TTC549 (cell line): Measurements from ENCODE around the gene OGA.

Experiments
- FAIRE-seq: peaks from 2 replicates; lab custom pipeline; 2012; peaks lifted over from hg19 to GRCh38; lab: Jason Lieb, UNC

Gene OGA

DNA sequence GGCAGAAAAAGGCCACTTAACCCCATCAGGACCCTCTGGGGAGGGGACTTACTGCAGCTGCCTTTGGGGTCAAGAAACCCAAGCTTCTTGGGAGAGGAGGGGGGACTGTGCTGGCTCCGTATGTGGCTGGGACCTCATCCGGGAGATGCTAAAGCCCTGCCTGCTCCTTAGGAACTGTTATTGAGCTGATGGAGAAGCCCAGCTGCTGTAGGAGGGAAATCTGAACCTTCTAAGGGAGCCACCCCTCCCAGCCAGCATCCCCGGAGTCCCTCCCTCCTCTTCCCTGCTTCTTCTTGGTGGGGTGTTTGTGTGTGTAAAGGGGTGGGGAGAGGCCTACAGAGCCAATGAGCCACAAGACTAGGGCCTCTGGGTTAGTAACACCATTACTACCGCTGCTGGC, 17.1 kb upstream of the OGA start:
- FAIRE-seq, result no peak

DNA sequence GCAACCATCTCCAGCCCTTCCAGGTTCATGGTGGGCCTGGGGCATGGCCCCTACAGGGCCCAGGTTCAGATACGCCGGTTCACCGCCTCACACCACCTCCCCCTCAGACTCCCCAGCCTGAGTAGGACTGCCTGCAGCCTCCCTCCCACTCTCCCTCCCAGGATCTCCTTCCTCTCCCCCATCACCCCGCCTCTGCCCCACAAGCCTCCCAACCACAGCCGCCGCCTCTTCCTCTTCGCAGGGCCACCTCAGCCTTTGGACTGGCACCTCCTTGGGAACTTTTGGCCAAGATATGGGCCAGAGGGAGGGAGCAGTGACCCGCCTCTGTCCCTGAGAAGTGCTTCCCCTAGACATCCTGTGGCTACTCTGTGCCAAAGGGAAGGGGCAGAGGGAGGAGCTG, 16.1 kb upstream of the OGA start:
- FAIRE-seq, result no peak

DNA sequence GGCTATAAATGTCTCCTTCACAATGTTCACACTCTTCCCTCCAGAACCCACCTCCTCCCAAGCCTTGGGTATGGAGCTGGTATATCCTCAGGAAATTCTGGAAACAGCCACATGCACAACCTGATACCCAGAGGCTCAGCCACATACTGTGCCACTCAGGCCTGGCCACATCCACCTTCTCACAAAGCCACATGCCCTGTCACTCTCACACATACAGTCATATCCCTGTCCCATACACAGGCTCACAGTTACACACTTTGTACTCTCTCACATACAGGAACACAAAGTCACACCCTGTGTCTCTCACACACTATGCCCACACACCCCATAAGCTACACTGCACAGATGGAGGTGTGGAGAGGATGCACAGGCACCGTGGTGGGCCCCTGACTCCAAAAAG, 15.2 kb upstream of the OGA start:
- no peak for FAIRE-seq

DNA sequence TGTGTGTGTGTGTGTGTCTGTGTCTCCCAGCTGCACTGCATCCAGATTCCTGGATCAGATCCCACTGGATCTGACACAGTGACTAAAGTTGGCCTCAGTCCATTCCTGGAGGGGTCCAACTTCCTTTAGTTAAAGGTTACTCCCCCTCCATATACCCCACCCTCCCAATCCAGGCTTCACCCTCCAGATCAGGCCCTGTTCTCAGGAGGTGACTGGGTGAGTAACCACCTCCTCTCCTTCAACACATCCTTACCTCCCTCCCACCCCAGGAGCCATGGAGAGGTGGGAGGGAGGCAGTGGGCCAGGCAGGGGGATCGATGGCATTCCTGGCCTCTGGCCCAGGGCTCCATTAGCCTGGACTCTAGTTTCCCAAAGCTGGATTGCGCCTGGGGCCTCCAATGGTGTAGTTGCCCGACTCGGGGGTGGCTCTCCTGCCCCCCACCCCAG, 14.1 kb upstream of the OGA start:
- FAIRE-seq, result no peak

DNA sequence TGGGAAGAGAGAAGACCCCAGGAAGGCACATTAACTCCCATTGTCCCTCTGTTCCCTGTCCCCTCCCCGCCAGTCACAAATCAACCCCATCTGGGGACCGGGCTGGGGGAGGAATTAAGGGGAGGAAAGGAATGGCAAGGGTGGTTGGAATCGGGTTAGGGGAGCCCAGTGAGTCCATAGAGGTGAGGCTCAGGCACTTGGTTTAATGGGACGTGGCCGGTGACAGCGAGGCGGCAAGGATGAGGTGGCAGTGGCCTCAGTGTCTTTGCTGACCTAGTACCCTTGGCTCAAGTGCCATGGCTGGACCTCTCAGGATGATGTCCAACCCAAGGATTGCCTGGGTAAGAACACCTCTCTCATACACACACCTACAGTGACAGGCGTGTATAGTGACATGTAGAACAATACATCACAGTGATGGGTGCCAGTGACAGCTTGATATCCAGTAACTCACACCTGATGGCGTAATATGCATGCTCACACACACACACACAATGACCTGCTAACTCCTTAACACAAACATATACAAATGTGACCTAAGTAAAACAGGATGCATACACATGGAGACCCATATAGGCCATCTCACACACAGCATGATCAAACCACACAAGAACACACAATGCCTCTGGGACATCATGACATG, 13.0 kb upstream of the OGA start:
- no peak for FAIRE-seq

DNA sequence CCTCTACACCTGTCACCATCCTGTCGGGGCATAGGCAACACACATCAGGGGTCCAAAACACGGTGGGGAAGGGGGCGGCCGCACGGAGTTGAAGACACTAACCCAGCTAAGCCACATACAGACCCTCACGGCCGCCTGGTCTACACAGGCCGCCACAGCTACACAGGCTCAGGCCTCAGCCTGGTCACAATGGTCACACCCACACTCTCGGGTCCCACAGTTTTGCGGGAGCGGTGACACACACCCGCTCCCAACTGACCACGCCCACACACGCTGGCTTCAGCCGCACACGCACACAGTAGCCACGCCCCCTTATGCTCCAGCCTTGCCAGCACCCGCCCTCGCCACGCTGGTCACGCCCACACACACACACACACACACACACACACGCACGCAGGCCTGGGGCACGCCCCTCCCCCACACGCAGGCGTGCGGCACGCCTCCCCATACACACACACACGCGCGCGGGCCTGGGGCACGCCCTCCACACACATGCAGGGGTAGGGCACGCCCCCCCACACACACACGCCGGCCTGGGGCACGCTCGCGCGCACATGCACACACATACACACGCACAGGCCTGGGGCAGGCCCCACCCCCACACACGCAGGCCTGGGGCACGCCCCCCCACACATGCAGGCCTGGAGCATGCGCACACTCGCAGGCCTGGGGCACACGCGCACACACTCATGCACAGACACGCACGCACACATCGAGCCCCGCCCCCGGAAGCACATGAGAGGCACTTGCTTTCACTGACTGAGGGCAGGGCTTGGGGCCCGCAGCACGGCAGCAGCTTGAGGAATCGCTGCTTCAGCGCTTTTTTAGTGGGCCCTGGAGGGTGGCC, 12.3 kb upstream of the OGA start:
- FAIRE-seq, result no peak

DNA sequence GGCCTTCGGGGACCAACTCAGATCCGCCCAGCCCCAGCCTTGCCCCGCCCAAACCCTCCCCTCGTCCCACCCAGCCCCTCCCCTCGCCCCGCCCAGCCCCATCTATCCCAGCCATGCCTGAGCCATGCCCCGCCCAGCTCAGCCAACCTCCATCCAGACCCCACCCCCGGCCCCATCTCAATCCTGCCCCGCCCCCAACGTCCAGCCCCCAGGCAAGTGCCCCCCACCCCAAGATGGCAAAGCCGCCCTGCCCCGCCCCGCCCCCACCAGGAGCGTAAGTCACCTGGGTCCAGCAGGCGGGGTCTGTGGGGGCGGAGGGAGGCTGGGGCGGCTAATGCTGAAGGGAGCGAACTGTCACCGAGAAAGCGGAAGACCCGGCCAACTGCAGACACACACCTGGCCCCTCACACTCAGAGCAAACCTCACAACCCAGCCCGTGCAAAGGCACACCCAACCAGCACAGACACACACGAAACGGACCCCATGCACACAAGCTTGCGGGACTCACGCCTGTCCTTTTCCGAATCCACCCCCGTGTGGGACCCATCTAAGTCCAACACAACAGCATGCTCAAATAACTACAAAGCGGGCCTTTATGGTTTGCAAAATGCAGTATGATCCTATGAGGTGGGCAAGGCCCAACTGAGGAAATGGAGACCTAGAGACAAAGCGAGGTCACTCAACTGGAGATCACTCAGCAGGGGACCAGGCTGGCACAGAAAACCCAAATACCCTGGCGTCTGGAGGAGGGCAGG, 11.5 kb upstream of the OGA start:
- no peak for FAIRE-seq

DNA sequence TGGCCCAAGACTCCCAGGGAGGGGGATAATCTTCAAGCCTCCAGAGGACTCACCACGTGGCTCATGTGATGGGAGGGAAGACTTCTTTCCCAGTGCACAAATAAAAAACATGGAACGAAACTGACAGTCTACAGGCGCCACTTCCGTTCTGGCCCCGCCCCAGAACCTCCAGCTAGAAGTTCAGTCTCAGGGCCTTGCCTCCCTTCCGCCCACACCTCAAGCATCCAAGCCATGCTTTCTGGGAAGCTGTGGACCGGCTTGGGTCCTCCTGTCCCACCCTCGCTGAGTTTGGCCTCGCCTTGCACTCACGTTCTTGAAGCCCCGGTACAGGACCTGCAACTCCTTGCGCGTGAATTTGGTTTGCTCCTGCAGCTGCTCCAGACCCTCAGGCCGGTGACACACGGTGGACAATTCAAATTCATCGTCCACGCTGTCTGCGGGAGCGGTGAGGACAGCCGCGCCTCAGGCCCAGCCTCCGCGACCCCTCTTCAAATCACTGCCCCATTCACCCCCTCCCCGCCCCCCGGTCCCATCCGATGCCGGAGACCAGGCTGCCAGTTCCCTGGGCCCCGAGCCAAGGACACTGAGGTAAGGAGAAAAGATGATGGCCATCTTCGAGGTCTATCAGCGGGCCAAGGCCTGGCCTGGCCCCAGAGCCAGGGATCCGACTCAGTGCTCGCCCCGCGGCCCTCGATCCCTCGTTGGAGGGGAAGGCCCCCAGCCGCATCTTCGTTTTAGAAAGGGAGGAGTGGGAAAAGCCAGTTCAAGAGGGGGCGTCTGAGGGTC, 10.7 kb upstream of the OGA start:
- FAIRE-seq, result no peak

DNA sequence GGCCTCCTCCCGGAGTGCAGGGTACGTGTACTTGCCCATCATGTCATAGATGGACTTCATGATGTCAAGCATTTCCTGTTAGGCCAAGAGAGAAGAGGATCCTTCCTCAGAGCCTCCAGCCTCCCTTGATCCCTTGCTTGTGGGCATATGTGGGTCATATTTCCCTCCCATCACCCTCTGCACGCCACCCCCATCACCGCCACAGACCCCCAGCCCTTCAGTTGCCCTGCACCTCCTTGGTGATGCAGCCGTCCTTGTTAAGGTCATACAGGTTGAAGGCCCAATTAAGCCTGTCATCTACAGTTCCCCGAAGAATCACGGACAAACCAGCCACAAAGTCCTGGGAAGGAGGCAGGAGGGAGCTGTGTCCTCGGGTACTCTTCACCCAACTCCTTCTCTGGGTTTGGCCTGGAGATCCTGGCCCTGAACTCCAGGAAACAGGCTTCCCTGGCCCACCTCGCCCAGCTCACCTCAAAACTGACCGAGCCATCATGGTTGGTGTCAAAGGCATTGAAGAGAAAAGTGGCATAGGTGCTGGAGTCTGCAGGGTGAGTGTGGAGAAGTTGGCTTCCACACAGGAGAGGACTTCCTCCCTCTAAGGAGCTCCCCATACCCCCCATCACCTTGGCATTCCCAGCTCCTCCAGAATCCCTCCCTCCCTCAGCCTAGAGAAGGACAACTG, 9.8 kb upstream of the OGA start:
- FAIRE-seq, result no peak

DNA sequence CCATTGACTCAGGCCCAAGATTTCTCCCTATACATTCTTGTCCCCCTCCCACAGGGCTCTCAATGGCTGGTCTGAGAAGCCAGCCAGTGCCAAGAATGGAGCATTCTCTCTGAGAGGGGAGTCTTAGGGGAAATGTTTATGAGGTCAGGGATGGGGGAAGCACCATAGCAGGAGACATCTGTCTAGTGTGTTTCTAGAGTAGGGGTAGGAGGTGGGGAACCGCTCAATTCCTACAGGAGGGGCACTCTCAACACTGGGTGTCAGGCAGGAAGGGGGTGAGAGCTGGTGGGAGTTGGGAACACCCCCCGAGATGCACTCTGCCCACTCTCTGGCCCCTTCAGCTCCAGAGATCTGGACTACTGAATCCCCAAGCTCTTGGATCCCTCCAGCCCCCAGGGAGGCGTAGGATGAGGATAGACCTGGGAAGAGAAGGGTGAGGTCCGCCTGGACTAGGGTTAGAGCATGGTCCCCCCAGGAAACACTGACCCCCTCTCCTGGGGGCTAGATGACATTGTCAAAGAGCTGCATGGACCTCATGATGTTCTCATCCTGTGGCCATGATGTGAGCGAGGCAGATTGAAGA, 8.7 kb upstream of the OGA start:
- FAIRE-seq, result no peak

DNA sequence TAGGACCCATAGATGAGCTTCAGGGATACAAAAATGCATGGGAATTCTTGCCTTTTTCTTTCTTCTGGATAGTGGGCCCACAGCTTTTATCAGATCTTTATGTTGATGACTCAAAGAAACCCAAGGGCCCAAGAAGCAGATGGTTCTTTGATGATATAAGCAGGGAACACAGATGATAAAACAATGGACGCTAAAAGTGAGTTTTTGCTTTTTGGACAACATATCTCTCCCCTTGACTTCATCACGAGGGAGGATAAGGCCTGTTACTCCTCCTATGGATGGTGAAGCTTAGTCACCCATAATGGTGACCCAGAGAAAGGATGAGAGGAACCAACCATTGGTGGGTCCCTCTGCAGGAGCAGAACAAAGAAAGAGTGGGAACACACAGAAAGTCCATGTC, 6.5 kb upstream of the OGA start:
- no peak for FAIRE-seq

DNA sequence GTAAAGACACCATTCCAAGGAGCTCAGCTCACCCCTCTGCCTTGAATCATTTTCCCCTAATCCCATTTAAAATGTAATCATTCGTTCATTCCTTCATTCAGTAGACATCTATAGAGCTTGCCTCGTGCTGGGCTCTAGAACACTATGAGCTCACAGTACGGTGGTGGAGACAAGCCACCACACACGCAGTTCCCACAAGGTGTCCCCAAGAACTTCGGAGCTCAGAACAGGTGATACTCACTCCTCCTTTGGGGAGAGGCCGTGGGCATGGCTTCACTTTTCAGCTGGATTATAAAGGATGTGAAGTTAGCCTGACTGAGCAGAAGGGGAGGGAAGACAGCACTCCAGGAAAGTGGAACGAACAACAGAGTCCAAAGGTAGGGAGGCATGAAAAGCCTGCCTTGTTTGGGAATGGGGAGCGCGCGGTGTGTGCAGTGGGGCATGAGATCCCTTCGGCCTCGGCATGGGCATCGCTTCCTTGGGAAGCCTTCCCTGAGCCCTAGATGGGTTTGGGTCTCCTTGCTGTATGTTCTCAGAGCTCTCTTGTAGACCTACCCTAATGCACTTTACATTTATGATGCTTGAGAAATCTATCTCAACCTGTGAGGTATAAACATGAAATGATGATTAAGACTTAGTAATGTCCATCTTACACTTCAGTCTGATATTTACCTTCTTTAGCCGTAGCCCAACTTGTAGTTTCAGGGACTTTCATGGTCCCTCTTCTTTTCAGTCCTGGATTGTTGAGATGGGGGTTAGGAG, 809 bp upstream of the OGA start:
- no peak for FAIRE-seq

DNA sequence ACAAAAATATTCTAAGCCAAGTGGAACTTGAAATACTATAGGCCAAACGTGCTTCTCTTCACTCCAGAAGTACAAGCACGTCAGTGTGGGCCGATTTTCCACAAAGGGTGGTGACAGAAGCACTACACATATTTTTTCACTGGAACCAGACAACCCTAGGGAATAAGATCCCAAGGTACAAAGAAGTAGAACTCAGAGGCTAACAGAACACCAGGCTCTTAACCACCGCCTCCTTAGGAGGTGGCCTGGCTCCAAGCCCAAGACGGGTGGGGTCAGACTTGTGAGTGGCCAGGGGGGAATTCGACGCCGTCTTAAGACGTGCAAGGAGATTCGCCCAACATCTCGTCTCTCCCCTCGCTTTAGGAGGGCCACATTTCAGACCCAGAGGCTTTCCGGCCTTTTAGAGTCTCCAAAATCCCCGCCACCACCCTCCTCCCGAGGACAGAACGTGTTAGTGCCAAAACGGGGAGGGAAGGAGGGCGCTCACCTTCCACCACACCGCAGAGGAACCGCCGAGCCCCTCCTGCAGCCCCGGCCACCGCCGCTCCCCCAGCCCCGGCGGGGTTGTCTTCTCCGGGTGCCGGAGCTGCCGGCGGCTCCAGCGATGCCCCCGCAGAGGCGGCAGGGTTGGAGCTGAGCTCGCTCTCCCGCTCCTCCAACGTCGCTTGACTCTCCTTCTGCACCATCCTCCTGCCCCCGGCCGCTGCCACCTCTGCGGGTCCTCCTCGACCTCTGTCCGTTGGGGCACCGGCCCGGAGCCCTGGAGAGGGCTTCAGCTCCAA, 716 bp downstream of the OGA start:
- FAIRE-seq, result no peak

DNA sequence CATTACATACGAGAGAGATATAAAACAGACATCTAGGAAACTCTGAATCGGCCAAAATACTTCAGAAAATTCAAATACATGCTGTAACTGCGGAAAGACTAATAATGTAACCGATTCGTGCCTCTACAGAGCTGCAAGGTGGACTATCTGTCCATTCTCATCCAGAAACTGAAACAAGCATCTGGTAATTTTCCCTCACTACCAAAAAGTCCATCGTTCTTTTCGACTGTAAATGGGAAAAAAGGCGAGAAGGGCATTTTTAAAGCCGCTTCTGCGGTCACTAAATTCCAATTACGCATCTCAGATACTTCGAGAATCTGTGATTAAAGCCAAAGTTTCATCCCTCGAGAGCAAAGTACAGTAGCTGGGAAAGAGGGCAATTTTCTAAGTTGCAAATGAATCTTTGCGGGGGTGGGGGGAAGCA, 1.3 kb downstream of the OGA start:
- no peak for FAIRE-seq

DNA sequence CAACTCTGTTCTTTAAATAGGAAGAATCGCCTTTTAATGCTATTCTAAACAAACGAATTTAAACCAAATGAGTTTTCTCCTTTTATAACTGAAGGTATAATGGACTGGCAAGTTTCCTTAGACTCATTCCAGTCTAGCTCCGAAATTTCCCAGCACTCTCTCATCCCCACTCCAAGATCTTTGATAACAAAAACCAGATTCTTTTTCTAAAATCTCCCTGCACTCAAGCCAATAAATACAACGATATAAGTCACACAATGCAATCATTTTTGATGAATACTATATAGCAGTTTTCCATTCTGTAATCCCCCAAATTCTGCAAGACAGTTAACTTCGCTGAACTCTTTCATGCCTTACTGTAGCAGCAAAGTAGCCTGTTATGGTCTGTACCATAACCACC, 1.9 kb downstream of the OGA start:
- no peak for FAIRE-seq

DNA sequence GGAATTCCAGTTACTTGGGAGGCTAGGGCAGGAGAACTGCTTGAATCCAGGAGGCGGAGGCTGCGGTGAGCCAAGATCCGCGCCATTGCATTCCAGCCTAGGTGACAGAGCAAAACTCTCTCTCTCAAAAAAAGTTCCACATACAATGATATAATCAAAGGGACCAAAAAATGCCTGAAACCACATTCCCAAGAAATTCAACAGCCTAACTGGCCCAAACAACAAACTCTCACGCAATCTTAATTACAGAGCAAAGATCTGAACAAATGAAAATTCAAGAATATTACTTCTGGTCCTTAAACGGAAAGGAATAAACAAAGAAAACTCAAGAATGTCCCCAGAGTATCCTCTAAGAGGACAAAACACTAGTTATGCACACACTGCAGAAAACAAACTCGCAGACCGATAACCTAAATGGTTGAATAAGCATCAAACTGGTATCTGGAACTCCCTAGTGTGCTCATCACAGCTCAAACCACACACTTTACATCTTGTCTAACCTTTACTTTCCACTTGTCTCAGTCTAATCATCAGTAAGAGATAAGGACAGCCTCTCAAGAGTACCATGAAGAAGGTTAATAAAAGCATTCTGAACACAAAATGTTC, 3.7 kb downstream of the OGA start:
- no peak for FAIRE-seq

DNA sequence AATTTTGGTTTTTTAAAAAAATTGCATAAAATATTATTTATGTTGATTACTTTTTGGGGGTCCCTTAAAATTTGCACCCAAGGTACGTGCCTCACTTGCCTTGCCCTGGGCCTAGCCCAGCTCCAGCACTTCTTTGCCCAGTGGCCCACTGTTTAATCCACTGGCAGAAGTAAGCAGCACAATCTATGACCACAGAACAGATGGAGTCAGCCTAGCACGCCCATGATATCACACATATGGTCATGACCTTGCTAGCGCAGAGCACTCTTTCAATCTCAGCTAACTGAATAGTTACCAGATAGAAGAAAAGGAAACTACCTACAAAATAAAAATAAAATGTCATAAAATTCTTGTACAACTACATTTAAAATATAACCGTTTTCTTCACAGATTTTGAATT, 5.6 kb downstream of the OGA start:
- no peak for FAIRE-seq

DNA sequence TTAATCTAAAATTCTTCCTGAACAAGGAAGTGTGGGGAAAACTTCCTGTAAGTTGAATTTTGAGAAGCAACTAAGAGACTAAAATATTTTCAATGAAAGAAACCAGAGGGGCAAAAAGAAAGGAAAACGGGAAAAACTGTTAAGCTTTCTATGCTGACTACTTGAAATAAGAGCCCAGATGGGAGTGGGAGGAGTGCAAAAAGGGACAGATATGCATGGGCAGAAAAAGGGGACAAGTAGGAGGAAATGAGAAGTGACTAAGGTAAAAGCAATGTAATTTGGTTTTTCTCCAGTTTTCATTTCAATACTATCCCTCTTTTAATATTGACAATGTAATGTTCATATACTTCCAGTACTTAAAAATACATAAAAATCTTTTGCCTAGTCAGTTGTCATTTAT, 11.1 kb downstream of the OGA start:
- no peak for FAIRE-seq

DNA sequence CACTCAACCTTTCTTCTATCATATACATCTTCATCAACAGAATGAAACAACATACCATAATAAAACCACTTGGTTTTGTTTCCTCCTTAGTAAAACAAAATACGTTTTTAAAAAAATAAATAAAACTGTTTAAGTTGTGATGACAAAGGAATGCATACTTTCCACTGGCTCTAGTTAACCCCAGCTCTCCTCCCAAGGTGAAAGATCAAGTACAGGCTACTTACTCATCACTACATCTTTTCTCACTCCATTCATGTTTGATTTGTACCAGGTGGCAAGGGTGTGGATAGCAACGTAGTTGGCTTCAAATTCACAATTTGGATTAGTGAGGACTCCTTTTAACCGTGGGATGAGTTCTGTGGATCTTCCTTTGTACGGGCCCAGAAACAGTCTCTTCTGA, 14.7 kb downstream of the OGA start:
- FAIRE-seq, result no peak
